Panc1 (cell line): ENCODE measurements around the gene STKLD1. TPM values are rescaled to one million over a fixed set of nuclear protein-coding genes. Genes with fewer than 3 reads are reported as not detected.

Experiments
- ATAC-seq: fragments of 200-7000 bp; cut with Tn5 transposase; 2 replicates; pipeline ENCODE4 v1.9.1; 2020; ENCODE audit warnings: mild to moderate bottlenecking, moderate library complexity
- BruUV-seq: library from RNA; stranded (reverse); fragments of 400-500 nt; replicated peaks from 2 replicates; lab custom pipeline; 2021; lab: Mats Ljungman, UMichigan
- CTCF ChIA-PET: fragments of 300-600 bp; sonication (Branson Sonifier 250); formaldehyde crosslinking; loops from one replicate; lab custom pipeline; 2022; ENCODE audit warnings: antibody characterized with exemption; lab: Charles Lee
- POLR2A ChIA-PET: fragments of 300-600 bp; sonication (Branson Sonifier 250); formaldehyde crosslinking; loops from one replicate; lab custom pipeline; 2022; ENCODE audit warnings: antibody characterized with exemption; lab: Charles Lee
- DNase-seq: peaks from one replicate; pipeline ENCODE4 v3.0.0-alpha.2; 2010; ENCODE audit warnings: low read depth, low spot score
- H3K27ac ChIP-seq: 2 replicates; pipeline ENCODE4 v1.5.1; 2011; ENCODE audit warnings: mild to moderate bottlenecking, low read length, inconsistent platforms
- H3K27me3 ChIP-seq: fragments of 200-500 bp; sonication (Bioruptor generic); 2 replicates; pipeline ENCODE4 v1.6.0; 2014; ENCODE audit warnings: low read length, inconsistent platforms; ENCODE audit not compliant: control insufficient read depth, insufficient read depth
- H3K36me3 ChIP-seq: fragments of 200-500 bp; sonication (Bioruptor generic); 2 replicates; pipeline ENCODE4 v1.5.1; 2014; ENCODE audit warnings: inconsistent platforms, mild to moderate bottlenecking, low read length, moderate library complexity; ENCODE audit not compliant: control insufficient read depth, insufficient read depth
- H3K4me1 ChIP-seq: 2 replicates; pipeline ENCODE4 v1.5.1; 2011; ENCODE audit warnings: inconsistent platforms, mild to moderate bottlenecking, low read length, moderate library complexity; ENCODE audit not compliant: control insufficient read depth, insufficient read depth
- H3K4me3 ChIP-seq, 2 experiments: 2 replicates each; pipeline ENCODE4 v1.5.1; 2011 to 2012; ENCODE audit warnings: low read depth in 2 of 2, low read length in 2 of 2, mild to moderate bottlenecking in 2 of 2, inconsistent platforms in 1 of 2, moderate library complexity in 1 of 2
- H3K9me3 ChIP-seq: fragments of 200-500 bp; sonication (Bioruptor generic); 2 replicates; pipeline ENCODE4 v1.5.1; 2014; ENCODE audit warnings: low read depth, mild to moderate bottlenecking, inconsistent platforms, low read length, moderate library complexity; ENCODE audit not compliant: control insufficient read depth, insufficient read depth
- POLR2AphosphoS5 ChIP-seq: IDR thresholded peaks from 2 replicates; pipeline ENCODE4 v1.6.1; 2012; ENCODE audit warnings: mild to moderate bottlenecking, low read depth, low read length, moderate library complexity
- SIN3A ChIP-seq: IDR thresholded peaks from 2 replicates; pipeline ENCODE4 v1.6.1; 2012; ENCODE audit warnings: low read depth, mild to moderate bottlenecking, low read length, moderate library complexity, borderline replicate concordance; ENCODE audit not compliant: insufficient read depth
- TCF7L2 ChIP-seq: IDR thresholded peaks from 2 replicates; pipeline ENCODE4 v1.6.1; 2011; ENCODE audit warnings: mild to moderate bottlenecking, low read depth, low read length, inconsistent platforms
- in situ Hi-C: cut with HindIII; loops from 2 replicates; pipeline ENCODE4 v1.10.0; 2016; ENCODE audit warnings: low sequenced_read_pairs, low pct_unique_long_range_greater_than_20kb
- intact Hi-C: fragments of 100-400 bp; cut with micrococcal nuclease; formaldehyde crosslinking; loops from one replicate; pipeline ENCODE4 v1.10.0; 2022; ENCODE audit not compliant: unreplicated experiment
- total RNA-seq: library from RNA; stranded (reverse); gene quantifications from one replicate; pipeline ENCODE4 v1.2.1, GENCODE V29; 2021; ENCODE audit not compliant: unreplicated experiment
- TF ChIP-seq, protein P1 (sequence below): fragments of 450-650 bp; IDR thresholded peaks from 2 replicates; pipeline ENCODE4 v1.5.1; 2017; ENCODE audit warnings: mild to moderate bottlenecking
- TF ChIP-seq, protein P2 (sequence below), 2 experiments: IDR thresholded peaks; 2 replicates each; pipeline ENCODE4 v1.6.1; 2011 to 2012; ENCODE audit warnings: low read depth in 2 of 2, control low read depth in 1 of 2, low read length in 1 of 2, mild to moderate bottlenecking in 1 of 2, moderate library complexity in 1 of 2; ENCODE audit not compliant: insufficient read depth in 1 of 2

Gene STKLD1
- total RNA-seq, 1 experiment from 2014 or later = 0.74 TPM

DNA sequence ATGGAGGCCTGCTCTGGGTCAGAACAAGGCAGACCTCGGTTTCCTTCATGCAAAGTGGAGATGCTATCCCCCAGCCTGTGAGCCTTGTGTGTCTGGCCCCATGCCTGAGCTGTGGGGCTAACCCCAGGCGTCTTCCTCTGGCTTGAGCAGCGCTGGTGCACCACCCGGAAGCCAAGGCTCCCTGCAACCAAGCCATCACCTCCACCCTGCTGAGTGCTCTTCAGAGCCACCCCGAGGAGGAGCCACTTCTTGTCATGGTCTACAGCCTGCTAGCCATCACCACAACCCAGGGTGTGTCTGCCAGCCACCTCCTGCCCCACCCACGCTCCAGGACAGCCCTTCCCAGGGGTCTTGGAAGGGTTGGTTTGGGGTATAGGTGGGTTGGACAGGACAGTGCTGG lies 25.4 kb downstream of the STKLD1 start:
- no peaks in the 10 kb centered on the region for H3K27me3 ChIP-seq
- ATAC-seq (no peak), DNase-seq (no peak)
- no TSS peak for BruUV-seq
- H3K36me3 ChIP-seq = no peaks in the 10 kb centered on the region
- ChIA-PET CTCF (interaction anchor here (0.7 kb wide), 1 partner anchor 160 kb away, joined by 8 read pairs; no protein-coding TSS in a partner anchor), POLR2A (no interaction called here)
- in situ Hi-C loops = no loop called here
- intact Hi-C loops = no loop called here
- H3K4me1 ChIP-seq = no peaks in the 10 kb centered on the region
- TF ChIP-seq TCF7L2 = no peak
- TF ChIP-seq, protein P1, sequence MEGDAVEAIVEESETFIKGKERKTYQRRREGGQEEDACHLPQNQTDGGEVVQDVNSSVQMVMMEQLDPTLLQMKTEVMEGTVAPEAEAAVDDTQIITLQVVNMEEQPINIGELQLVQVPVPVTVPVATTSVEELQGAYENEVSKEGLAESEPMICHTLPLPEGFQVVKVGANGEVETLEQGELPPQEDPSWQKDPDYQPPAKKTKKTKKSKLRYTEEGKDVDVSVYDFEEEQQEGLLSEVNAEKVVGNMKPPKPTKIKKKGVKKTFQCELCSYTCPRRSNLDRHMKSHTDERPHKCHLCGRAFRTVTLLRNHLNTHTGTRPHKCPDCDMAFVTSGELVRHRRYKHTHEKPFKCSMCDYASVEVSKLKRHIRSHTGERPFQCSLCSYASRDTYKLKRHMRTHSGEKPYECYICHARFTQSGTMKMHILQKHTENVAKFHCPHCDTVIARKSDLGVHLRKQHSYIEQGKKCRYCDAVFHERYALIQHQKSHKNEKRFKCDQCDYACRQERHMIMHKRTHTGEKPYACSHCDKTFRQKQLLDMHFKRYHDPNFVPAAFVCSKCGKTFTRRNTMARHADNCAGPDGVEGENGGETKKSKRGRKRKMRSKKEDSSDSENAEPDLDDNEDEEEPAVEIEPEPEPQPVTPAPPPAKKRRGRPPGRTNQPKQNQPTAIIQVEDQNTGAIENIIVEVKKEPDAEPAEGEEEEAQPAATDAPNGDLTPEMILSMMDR = no peak
- TF ChIP-seq, protein P2, sequence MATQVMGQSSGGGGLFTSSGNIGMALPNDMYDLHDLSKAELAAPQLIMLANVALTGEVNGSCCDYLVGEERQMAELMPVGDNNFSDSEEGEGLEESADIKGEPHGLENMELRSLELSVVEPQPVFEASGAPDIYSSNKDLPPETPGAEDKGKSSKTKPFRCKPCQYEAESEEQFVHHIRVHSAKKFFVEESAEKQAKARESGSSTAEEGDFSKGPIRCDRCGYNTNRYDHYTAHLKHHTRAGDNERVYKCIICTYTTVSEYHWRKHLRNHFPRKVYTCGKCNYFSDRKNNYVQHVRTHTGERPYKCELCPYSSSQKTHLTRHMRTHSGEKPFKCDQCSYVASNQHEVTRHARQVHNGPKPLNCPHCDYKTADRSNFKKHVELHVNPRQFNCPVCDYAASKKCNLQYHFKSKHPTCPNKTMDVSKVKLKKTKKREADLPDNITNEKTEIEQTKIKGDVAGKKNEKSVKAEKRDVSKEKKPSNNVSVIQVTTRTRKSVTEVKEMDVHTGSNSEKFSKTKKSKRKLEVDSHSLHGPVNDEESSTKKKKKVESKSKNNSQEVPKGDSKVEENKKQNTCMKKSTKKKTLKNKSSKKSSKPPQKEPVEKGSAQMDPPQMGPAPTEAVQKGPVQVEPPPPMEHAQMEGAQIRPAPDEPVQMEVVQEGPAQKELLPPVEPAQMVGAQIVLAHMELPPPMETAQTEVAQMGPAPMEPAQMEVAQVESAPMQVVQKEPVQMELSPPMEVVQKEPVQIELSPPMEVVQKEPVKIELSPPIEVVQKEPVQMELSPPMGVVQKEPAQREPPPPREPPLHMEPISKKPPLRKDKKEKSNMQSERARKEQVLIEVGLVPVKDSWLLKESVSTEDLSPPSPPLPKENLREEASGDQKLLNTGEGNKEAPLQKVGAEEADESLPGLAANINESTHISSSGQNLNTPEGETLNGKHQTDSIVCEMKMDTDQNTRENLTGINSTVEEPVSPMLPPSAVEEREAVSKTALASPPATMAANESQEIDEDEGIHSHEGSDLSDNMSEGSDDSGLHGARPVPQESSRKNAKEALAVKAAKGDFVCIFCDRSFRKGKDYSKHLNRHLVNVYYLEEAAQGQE (IDR thresholded peaks at IDR 0.05; ENCODE audit: insufficient read depth in 1 of 2, low read depth in 2 of 2, low read length in 1 of 2) = no peak
- TF ChIP-seq SIN3A = no peak
- TF ChIP-seq POLR2AphosphoS5 = no peak
- H3K4me3 ChIP-seq = no peak overlapping the region
- H3K9me3 ChIP-seq = no peaks in the 10 kb centered on the region
- no peak overlapping the region for H3K27ac ChIP-seq

DNA sequence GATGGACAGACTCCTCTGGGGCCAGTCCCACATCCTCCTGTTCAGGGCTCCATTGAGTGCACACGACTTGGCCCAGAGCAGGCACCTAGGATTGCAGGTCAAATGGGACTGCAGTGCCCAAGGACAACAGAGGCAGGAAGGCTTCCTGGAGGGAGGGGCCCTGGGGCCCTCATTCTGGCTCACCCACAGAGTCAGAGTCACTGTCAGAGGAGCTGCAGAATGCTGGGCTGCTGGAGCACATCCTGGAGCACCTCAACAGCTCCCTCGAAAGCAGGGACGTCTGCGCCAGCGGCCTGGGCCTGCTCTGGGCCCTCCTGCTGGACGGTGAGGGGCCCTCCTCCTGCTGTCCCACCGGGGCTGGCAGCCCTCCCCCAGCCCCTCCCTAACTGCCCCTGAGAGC lies 26.5 kb downstream of the STKLD1 start:
- intact Hi-C loops = no loop called here
- Histone ChIP-seq H3K36me3 (no peaks in the 10 kb centered on the region), H3K4me3 (no peak overlapping the region), H3K9me3 (no peaks in the 10 kb centered on the region), H3K27me3 (no peaks in the 10 kb centered on the region), H3K4me1 (no peaks in the 10 kb centered on the region), H3K27ac (no peak overlapping the region)
- DNase-seq (no peak), ATAC-seq (no peak)
- TF ChIP-seq, protein P1 = no peak
- TF ChIP-seq SIN3A = no peak
- ChIA-PET POLR2A (no interaction called here), CTCF (interaction anchor here (0.6 kb wide), 1 partner anchor 84 kb away, joined by 5 read pairs; no protein-coding TSS in a partner anchor)
- BruUV-seq = no TSS peak
- in situ Hi-C loops = no loop called here
